GM18873 (cell line): ENCODE results near the gene STX18.

Experiments used
- ATAC-seq: cut with Tn5 transposase; IDR thresholded peaks from one replicate; pipeline ENCODE4 v1.9.1; 2021; ENCODE audit warnings: mild to moderate bottlenecking, moderate library complexity, moderate number of reproducible peaks; ENCODE audit not compliant: unreplicated experiment, low FRiP score

STX18 gene

DNA sequence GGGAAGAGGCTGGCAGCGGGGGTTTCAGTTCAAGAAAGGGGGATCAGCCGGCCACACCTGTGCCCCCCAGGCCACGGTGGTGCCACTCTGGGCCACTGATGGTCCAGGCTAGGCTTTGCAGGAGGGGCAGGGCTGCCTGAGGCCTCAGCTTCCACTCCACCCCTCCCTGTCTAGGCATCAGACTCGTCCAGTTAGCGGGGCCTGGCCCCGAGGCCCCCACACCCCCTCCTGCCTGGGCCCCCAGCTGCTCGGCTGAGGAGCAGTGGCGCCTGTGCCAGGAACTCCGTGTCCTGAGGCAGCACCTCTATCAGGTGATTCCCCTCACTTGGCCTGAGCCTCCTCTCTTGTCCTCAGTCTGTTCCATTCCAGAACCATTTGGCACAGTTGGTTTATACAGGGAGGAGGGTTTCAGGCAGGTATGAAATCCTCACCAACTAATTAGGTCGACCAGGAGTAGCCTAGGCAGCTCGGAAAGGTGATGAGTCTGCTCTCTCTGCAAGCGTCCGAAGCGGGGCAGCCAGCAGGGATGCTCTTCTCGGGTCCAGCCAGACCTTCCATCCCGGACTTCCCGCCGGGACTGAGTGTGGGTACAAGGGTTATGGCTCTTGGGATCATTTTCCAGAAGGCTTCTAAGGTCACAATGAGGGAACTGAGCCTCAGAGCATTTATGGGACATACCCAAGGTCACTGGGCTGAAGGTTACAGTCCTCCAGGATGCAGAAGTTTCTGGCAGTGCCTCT is 152.8 kb downstream of the STX18 start:
- ATAC-seq, result no peak

GRCh38 chr4:4388311-4388790 is 153.5 kb downstream of the STX18 start:
- no peak for ATAC-seq

- no peak for ATAC-seq
Observed at GRCh38 chr4:4387531-4388310, 154.1 kb downstream of the STX18 start.

DNA sequence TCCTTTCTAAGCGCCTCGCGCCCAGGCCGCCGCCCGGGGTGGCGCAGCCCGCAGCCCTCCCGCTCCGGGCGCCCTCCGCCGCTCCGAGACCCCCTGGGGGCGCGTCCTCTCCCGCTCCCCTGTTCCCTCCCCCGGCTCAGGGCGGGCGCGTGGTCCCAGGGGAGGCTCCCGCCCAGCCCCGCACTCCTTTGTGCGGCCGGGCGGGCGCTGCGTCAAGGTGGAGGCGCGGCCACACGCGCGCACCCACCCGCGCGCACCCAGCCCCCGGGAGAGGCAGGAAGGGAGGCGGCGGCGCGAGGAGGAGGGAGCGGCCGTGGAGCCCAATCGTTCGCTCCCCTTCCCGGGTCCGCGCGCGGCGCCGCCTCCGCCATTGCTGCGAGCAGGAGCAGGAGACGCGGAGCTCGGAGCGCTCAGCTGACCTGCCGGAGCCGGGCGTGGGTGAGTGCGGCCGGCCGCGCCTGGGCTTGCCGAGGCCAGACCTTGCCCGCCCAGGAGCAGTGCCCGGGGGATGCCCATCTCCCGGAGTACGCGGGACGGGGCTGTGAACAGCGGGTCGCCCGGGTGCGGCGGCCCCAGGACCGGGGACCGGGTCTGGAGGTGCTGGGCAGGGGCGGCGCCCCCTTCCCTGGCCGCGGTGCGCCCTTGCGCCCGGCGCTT is 155.0 kb downstream of the STX18 start, which contains the start of gene NSG1:
Gene NSG1 (plus strand): TSS at position 367 of the 657 bp plus-strand sequence. CDS start 528 bp downstream, outside the sequence.
- ATAC-seq, result no peak

- ATAC-seq, result no peak
Observed at GRCh38 chr4:4386296-4386735, 155.5 kb downstream of the STX18 start.

- no peak for ATAC-seq
Observed at GRCh38 chr4:4385729-4386295, 156.0 kb downstream of the STX18 start.

DNA sequence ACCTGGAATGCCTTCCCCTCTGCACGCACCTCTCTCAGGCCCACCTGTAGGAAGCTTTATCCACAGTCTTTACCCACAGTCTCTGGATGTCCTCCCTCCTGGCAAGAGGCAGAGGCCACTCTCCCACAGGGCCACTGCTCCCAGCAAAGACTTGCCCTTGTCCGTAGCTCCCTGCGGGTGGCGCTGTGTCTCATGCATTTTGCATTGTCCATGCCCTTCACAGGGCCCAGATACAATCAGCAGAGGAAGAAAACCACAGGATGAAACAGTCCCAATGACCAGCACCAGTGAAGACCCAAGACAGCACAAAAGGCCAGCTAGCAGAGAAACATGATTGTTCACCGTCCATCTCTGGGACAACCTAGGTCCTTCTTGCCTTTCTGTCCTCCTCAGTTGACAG is 157.0 kb downstream of the STX18 start:
- ATAC-seq, result no peak

DNA sequence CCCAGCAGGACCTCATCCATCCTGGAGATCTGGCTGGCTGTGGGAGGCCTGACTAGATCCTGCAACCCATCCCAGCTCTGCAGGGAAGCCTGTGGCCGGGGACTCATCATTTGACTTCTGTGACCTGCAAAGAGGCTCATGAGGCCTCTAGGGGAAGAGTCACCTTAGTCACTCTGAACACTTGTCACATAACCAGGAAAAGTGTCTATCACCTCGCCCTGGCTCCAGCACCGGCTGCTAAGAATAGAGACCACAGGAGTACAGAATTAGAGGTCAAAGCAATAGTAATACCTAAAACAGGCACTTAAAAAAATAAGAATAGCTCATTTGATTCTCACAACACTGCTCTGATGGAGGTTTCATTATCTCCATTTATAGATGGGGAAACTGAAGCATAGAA is 158.8 kb downstream of the STX18 start:
- no peak for ATAC-seq

GRCh38 chr4:4379540-4380087 is 162.2 kb downstream of the STX18 start:
- ATAC-seq, result no peak

DNA sequence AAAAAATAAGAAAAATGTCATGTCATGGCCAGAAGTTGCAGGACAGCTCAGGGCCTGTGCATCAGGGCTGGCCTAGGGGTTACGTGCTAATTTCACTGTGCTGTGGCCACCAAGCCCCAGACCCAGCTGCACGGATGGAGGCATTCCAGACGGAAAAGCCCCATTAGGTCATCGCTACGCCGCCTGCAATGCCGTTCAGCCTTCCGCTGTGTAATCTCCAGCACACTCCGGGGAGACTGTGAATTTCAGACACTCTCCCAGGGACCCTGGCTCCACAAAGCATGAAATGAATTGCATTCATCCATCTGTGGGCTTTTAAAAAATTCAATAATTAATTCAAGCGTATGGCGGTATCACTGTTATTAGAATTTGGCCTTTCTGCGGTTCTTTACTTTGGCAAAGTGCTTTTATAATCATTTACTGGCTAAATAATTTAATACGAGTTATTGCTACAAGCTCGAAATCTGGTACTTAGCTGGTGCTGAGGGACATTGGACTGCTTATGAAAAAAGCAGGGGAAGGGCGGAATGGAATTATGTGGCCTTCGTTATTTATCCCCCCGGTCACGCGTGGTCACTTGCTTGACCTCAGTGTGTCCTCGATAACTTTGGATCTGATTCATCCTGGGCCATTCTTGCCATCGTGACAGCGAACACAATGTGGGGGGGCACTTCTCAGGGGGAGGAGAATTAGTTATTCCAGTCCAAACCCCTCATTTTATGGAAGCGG is 164.0 kb downstream of the STX18 start:
- ATAC-seq, result no peak

DNA sequence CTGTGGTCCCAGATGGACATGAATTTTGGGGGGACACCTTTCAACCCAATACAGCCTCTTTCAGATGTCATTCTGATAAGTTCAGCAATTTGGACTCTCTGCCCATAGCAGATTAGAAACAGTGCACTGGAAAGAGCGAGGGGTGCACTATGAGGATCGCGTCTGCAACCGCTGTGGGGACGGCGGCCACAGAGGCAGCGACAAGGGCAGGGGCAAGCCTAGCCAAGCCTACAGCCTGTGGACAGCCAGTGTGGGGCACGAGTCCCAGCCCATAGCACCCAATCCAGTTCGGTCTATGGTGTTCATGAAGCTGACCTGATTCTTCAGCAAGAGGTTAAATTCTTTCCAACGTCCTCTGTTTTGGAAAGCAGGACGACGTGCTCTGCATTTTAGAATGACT is 164.7 kb downstream of the STX18 start:
- ATAC-seq, result no peak

GRCh38 chr4:4376074-4376473 is 165.8 kb downstream of the STX18 start:
- ATAC-seq, result no peak

DNA sequence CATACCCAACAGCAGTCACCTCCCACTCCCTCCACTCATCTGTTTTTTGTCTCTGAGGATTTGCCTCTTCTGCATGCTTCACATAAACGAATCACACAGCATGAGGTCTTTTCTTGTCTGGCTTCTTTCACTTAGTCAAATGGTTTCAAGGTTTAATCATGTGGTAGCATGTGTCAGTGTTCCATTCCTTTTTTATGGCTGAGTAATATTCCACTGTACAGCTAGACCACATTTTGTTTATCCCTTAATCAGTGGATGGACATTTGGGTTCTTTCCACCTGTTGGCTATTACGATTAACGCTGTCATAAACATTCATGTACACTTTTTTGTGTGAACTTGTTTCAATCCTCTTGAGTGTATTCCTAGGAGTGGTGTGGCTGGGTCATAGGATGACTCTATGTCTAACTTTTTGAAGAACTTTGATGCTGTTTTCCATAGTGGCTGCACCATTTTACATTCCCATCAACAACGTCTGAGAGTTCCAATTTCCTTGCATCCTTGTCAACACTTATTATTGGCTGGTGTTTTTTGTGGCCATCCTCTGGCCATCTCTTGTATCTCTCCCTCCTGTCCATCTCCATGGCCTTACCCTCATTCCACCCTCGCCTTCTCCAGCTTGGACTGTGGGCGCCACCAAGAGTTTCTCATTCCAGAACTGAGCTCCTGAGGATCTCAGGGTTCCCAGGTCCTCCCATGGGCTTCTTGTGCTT is 167.3 kb downstream of the STX18 start:
- no peak for ATAC-seq
